GM18519 (cell line): ENCODE results near the gene NCOA3.
"Not testable (repeated sequence)": the region's sequence is repeated elsewhere in the genome, so short reads cannot be mapped to it uniquely, and the experiment has no call there.

Experiments used
- ATAC-seq: cut with Tn5 transposase; IDR thresholded peaks from one replicate; pipeline ENCODE4 v1.9.1; 2021; ENCODE audit warnings: mild to moderate bottlenecking, moderate library complexity; ENCODE audit not compliant: unreplicated experiment, low FRiP score

NCOA3 gene

DNA sequence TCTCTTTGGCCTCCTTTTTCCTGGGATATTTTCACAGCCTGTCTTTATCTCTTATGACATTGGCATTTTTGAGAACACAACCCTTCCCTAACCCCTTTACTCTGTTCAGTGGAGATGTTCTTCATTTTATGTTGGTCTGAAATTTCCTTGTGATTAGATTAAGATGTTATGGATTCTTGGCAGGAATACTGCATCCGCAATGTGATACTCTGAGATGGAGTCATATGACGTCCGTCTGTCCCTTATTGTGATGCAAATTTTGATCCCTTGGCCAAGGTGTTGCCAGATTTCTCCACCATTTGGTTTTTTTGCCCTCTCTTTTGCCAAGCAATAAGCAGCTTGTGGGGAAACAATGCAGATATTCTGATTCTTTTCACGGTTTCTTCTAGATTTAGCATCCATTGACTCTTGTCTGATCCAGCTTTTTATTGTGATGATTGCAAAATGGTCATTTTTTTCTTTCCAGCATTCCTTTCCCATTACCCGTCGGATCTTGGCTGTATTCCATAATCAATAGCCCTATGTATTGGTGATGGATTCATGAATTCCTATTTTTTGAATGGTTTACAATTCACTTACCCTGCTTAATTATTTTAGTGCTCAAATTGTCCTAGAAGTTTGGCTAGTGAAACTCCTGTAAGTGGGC lies 85.1 kb downstream of the NCOA3 start:
- no peak for ATAC-seq

DNA sequence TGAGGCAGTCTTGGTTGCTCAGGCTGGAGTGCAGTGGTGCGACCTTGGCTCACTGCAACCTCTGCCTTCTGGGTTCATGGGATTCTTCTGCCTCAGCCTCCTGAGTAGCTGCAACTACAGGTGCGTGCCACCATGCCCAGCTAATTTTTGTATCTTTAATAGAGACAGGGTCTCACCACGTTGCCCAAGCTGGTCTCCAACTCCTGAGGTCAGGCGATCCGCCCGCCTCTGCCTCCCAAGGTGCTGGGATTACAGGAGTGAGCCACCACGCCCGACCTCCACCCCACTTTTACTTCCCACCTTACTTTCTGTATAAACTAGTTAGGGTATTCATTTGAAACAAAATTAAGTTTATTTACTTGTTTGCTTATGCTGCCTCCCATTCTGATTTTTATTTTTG lies 86.5 kb downstream of the NCOA3 start:
- ATAC-seq: no peak

DNA sequence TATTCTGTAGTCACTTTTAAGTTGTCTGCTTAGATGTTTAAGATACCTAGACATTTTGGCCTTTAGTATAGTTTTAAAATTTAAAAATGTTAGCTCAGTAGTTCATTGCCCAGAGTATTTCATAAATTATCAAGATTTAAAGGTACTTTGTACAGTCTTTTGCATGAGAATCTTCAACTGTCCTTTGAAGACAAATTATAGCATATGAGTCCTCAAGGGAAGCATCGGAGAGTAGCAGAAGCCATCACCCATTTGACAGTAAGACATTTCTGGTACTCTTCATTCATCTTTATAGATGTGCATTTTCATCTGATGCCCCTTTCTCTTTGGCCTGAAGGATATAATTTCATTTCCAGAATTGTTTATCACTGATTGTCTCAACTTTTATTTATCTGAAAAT lies 89.5 kb downstream of the NCOA3 start:
- ATAC-seq: no peak

DNA sequence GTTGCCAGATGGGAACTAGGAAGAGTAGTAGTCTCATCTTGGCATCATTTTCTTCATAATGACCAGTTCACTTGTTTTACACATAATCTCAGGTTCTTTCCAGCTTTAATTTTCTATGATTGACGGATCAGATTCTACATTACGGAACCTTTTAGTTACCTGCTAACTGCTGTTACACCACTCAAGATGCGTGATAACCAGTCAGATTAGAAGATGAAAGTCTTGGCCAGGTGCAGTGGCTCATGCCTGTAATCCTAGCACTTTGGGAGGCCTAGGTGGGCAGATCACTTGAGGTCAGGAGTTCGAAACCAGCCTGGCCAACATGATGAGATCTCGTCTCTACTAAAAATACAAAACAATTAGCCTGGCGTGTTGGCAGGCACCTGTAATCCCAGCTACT lies 92.5 kb downstream of the NCOA3 start:
- no peak for ATAC-seq

DNA sequence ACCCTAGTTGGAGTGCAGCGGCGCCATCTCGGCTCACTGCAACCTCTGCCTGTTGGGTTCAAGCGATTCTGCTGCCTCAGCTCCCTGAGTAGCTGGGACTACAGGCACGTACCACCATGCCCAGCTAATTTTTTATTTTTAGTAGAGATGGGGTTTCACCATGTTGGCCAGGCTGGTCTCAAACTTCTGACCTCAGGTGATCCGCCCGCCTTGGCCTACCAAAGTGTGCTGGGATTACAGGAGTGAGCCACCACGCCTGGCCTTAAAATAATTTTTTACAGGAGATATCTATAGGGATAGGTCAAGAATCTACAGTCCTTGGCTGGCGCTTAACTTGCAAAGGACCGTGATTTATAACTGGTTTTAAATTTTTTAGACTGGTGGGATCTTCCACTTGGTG lies 93.5 kb downstream of the NCOA3 start:
- ATAC-seq: not testable (repeated sequence)

DNA sequence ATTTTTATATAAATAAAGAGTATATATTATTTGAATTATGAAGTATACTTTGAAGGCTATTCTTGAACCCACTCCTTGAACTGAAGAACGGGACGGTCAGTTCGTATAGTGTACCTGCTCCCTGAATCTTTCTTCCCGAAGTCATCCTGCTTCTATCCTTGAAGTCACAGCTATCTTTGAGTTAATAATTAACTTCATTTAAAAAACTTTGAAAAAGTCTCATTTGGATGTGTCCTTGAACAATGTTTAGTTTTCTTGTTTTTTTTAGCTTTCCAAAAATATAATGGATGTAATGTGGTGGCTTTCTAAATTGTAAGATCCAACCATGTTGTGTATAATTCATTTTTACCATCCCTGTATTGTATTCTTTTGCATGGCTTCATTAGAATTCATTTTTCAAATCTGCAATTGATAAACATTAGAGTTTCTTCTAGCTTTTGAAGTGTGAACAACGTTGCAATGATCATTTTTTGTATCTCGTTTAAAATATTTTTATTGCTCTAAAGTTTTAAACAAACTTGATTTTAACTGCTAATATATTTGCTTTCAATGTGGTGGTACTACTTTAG lies 94.4 kb downstream of the NCOA3 start:
- no peak for ATAC-seq

DNA sequence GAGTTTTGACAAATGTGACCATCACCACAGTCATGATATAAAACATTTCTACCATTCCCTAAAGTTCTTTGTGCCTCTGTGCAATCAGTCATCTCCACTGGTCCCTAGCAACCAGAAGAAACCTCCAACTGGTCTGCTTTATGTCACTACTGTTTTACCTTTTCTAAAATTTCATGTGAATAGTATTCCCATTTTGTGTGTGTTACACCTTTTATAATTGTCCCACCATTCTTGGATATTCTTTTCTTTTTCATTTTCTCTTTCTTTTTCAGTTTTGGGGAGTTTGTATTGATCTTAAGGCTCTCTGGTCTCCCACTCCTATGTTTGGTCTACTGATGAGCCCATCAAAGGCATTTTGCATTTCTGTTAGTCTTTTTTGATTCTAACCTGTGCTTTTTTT lies 95.4 kb downstream of the NCOA3 start:
- ATAC-seq: no peak

DNA sequence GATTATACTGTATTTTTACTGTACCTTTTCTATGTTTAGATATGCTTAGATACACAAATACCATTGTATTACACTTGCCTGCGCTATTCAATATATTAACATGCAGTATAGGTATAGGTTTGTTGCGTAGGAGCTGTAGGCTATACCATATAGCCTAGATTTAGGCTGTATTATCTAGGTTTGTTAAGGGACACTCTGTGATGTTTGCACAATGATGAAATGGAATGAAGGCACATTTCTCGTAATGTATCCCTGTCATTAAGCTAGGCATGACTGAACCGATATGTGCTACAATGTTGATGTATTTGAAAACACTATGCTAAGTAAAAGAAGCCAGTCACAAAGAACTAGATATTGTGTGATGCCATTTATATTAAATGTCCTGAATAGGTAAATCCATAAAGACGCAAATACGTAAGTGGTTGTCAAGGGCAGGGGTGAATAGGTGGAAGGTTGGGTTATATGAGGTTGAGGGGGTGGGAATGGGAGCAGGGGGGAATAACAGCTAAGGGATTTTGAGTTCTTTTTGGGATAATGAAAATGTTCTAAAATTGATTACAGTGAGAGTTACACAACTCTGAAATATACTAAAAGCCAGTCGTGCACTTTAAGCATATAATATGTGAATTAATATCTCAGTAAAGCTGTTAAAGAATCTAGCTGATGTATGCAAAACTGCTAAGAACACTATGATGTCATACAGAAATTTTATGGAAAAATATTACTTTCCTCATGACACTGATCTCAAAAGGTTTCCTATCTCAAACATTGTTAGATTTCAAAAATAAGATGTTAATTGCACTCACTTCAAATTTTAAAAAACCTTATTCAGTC lies 97.4 kb downstream of the NCOA3 start:
- ATAC-seq: no peak

DNA sequence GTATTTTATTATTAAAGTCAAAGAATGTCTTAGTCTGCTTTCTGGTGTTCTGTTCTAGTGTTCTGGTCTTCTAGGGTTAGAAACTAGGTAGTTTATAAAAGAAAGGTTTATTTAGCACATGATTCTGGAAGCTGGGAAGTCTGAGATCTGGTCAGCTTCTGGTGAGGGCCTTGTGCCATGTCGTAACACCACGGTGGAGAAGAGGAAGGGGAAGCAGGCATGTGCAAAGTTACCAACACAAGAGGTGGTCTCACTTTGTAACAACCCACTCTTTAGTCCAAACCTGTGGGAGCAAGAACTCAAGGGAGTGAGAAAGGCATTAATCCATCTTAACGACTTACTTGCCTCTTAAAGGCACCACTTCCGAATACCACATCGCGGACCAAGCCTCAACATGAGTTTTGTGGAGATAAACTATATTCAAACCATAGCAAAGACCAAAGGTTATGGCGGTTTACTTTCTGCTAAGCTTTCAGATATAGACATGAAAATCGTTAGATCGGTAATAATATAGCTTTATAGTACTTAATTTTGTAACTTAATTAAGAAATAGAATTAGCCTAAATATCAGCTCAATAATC lies 99.4 kb downstream of the NCOA3 start:
- ATAC-seq: no peak

DNA sequence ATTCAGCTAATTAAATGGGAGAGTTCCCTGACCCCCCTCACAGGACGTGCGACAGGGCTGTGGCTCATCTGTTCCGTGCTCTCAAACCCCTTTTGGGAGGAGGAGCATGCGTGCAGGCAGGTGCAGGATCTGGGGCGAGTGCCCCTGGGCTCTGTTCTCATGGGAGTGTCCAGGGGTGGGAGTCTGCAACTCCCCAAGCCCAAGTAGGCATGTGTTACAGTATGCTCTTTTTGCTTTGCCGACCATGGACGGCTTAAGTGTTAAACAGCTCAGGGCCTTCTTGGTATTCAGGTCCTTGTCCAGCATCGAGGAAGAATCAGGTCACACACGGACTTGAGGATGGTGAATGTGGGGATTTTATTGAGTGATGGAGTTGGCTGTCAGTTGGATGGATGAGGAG lies 101.6 kb downstream of the NCOA3 start:
- no peak for ATAC-seq

DNA sequence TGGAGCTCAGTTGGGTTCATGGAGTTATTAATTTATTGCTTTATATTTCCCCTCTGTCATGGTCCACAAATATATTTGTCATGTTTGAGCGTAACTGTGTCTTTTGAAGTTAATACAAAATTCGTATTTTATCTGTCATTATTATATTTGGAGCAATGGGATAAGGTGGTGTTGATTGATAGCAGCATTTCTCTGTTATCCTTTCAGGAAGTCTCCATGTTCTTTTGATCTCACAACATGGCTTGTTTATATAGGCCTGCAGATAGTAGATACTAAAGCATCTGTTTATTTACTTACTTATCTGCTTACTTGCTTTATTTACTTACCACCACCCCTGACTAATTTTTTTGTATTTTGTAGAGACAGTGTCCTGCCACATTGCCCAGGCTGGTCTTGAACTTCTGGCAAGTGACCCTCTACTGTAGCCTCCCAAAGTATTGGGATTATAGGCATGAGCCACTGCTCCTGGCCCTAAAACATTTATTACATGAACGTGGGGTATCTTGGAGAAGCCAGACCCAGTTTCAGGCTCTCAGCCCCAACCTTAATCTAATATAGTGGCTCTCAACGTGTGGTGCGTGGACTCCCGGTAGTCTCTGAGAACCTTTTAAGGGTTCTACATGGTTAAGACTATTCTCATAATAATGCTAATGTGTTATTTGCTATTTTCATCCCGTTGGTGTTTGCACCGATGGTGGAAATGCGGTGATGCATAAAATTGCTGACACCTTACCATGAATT lies 104.2 kb downstream of the NCOA3 start:
- ATAC-seq: no peak

DNA sequence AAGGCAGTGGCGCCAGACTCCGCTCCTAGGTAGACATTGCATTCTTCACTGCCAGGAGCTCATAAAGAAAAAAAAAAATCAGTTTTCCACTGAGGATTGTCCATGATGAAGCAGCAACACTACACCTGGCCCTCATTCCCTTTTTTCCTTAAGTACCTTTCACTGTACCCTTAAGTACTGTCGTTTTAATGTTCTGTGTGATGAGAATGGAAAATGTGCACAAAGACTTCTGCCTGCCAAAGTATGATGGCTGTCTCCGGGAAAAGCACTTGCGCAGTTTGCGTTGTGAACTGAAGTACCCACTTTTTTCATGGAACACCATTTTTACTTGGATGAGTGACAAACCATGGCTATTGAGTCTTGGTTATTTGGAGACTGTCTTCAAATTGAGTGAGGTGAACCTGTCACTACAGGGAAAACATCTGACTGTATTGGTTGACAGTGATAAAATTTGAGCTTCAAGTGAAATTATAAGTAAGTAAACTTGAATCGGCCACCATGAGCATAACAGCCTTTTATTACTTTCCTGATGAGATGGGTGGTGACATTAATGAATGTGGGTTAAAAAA lies 104.8 kb downstream of the NCOA3 start:
- ATAC-seq: no peak

DNA sequence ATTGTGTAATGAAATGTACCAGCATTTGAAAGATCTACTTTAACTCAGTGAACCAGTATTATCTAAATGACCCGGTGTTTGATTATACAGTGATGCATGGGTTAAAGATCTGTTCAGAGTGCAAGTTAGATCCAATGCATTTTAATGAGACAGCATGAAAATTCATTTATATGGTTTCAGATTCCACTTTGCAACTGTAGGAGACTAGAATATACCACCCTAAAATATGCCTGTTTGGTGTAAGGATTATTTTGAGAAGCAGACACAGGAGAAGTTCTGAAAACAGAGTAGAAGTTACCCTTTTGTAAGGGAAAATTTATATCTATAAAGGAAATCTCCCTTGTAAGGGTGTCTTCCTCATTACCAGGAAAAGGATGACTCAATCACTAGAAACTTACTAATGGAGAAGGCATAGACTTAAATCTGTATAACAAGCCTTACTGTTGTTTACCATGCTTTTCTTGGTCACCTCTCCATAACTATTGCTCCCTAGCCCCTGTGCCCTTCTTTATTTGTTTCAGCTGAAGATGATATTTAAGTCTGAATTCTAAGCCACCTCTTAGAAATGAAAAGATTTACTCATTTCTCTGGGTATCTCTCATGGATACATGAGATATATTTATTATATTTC lies 105.4 kb downstream of the NCOA3 start:
- ATAC-seq: no peak

DNA sequence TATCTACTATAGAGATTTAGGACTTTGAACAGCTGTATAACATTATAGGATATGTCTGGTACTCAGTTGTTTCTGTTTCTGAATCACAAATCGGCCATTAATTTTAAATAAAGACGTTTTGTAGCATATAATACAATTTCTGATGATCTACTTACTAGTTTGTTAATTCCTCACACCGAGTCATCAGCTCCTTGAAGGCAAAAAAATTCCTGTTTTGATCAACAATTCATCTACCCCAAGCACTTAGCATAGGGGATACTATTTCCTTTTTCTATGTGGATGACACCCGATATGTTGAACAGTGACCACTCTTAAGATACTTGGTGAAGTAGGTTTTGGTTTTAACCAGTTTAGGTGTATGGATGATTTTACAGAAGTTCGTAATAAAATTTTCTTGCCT lies 107.3 kb downstream of the NCOA3 start:
- no peak for ATAC-seq

DNA sequence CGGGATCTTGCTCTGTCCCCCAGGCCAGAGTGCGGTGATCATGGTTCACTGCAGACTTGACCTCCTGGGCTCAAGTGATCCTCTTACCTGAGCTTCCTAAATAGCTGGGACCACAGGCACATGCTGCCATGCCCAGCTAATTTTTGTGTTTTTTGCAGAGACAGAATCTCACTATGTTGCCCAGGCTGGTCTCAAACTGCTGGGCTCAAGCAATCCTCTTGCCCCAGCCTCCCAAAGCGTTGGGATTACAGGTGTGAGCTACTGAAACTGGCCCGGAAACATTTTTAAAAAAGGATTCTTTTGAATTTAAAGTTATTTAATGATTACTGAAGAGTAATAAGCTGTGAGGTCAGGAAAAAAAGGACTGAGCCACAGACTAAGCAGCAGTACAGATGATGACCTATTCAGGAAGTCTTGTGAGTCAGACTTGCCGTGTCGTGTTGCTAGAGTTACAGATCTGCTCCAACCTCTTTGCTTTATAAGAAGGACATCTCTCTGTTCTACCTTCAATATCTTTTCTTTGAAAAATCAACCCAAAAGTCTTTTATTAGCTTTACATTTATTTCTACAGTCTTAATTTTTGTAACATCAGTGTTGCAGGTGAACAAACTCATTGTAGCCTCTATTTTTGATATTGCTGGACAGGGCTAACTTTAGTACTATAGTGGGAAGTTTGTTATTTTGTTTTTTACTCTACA lies 108.7 kb downstream of the NCOA3 start:
- ATAC-seq: no peak

DNA sequence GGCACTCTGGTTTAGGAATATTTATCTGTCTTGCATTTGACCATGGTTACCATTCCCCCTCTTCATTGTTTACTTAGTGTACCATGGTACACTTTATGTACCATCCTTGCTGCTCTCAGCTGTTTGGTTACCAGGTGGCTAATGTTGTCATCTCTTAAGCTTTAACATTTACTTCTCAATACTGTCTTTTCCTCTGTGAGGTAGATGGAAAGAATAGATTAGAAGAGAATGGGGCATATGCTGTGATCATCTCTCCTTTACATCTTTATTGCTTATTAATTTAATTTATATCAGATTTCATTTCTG lies 109.2 kb downstream of the NCOA3 start:
- ATAC-seq: no peak

DNA sequence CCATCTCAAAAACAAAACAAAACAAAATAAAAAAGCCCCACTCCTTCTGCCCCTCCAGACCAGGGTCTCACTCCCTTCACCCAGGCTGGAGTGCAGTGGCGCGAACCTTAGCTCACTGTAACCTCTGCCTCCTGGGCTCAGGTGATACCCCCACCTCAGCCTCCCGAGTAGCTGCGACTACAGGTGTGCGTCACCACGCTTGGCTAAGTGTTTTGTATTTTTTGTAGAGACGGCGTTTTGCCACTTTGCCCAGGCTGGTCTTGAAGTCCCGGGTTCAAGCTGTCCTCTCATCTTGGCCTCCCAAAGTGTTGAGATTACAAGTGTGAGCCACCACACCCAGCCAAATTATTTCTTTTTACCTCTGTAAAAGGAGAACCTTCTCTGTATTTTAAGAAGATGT lies 110.1 kb downstream of the NCOA3 start:
- no peak for ATAC-seq

DNA sequence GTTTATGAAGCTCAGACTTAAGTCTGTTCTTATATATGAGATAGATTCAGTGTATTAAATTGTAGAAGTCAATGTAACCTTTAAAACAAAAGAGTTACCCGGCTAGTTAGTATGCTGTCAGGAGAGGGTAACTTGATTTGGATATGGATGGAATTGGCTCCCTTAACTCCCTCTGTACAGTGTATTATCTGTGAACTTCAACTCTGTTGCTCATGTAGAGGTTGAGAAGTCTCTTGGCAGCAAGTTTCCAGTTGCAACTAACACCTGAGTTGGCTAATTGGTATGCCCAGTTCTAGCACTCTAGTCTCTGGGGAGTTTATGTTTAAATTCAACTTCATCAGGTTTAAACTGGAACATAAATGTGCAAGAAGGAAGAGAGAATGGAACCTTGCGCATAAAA lies 111.0 kb downstream of the NCOA3 start:
- no peak for ATAC-seq

DNA sequence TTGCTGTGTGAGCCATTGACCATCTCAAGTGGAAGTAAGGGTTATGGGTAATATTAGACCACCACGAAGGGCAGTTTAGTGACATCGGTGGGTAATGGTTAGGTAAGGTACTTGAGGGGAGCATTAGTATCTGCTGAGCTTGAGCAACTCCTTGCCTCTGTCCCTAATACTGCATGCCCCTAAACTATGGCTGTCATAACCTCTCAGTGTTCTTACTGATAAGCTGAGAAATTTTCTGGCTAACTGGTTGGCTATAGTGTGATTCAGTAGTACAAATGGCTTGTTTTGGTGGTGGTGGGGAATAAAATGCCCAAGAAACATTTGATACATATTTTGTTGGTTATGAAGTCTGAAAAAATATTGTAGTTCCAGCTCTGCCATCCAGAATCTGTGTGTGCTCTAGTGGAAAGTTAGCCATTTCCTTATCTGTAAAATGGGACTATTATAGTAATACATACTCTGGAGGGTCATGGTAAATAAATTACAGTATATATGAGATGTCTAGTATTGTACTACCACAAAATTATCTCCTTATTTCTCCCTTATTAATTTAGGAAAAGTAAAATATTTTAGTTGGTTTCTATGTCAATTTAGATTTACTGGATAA lies 113.1 kb downstream of the NCOA3 start:
- no peak for ATAC-seq
